GM23338 (cell line): ENCODE results near the gene TMEM60.

ENCODE experiments used
- CREB1 ChIP-seq: fragments of 250-450 bp; sonication (Bioruptor Pico); IDR thresholded peaks from 2 replicates; pipeline ENCODE4 v1.5.0; 2020; ENCODE audit warnings: low read depth, mild to moderate bottlenecking, moderate library complexity
- EZH2 ChIP-seq: fragments of 200-600 bp; sonication (generic); IDR thresholded peaks from one replicate; pipeline ENCODE4 v1.8.0; 2017; ENCODE audit warnings: antibody characterized with exemption, mild to moderate bottlenecking, low read depth; ENCODE audit not compliant: unreplicated experiment
- EZH2phosphoT487 ChIP-seq: fragments of 200-600 bp; sonication (generic); IDR thresholded peaks from one replicate; pipeline ENCODE4 v1.8.1; 2018; ENCODE audit warnings: antibody characterized with exemption; ENCODE audit not compliant: unreplicated experiment
- POLR2AphosphoS5 ChIP-seq: IDR thresholded peaks from 2 replicates; pipeline ENCODE4 v1.6.1; 2016; ENCODE audit warnings: antibody characterized with exemption, low read depth
- ZNF114 ChIP-seq: fragments of 250-450 bp; sonication (Bioruptor Pico); IDR thresholded peaks from 2 replicates; pipeline ENCODE4 v1.5.0; 2020; ENCODE audit warnings: mild to moderate bottlenecking, moderate library complexity
- TF ChIP-seq, protein P1 (sequence below), 2 experiments: fragments of 200-600 bp in 1 of 2; sonication (generic) in 1 of 2; conservative IDR thresholded peaks; 2 replicates each; pipeline versions ENCODE4 v1.5.1 to v1.6.1; 2016 to 2017; ENCODE audit warnings: antibody characterized with exemption in 2 of 2, low read depth in 2 of 2, mild to moderate bottlenecking in 2 of 2, moderate library complexity in 1 of 2
- TF ChIP-seq, protein P2 (sequence below): IDR thresholded peaks from one replicate; pipeline ENCODE4 v1.6.1; 2018; ENCODE audit warnings: antibody characterized with exemption; ENCODE audit not compliant: unreplicated experiment

DNA sequence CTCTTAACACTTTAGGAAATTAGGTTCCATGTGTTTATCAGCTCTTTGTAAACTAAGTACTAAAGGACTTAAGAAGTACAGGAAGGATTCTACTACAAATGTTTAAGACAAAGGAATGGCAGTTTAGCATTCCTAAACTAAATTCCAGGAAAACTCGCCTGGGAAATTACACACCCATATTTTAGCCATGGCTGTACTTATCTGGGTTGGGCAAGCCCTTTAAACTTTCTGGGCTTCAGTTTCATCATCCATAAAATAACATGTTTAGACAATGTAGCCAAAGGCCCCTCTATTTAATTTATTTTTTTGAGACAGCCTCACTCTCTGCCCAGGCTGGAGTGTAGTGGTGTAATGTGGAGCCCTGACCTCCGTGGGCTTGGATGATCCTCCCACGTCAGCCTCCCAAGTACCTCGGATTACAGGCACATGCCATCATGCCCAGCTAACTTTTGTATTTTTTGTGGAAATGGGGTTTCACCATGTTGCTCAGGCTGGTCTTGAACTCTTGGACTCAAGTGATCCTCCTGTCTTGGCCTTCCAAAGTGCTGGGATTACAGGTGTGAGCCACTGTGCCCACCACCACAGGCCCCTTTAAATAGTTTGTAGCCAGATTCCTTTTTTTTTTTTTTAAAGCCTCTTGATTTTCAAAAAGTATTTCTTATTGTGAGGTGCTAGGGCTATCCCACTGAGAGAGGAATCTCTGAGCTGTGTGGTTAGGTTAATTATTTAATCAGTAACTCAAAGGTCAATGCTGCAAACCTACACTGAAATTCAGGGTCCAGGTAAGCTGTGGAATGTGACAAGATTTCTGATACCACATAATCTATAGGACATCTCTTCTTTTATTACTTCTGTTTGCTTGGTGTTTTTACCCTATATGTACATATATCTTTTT, 32.1 kb downstream of the TMEM60 start:
- no peak for TF ChIP-seq CREB1 (CRISPR knock-in tag)
- TF ChIP-seq, protein P1, sequence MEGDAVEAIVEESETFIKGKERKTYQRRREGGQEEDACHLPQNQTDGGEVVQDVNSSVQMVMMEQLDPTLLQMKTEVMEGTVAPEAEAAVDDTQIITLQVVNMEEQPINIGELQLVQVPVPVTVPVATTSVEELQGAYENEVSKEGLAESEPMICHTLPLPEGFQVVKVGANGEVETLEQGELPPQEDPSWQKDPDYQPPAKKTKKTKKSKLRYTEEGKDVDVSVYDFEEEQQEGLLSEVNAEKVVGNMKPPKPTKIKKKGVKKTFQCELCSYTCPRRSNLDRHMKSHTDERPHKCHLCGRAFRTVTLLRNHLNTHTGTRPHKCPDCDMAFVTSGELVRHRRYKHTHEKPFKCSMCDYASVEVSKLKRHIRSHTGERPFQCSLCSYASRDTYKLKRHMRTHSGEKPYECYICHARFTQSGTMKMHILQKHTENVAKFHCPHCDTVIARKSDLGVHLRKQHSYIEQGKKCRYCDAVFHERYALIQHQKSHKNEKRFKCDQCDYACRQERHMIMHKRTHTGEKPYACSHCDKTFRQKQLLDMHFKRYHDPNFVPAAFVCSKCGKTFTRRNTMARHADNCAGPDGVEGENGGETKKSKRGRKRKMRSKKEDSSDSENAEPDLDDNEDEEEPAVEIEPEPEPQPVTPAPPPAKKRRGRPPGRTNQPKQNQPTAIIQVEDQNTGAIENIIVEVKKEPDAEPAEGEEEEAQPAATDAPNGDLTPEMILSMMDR (conservative IDR thresholded peaks at IDR 0.05; ENCODE audit: low read depth in 2 of 2): no peak
- TF ChIP-seq, protein P2, sequence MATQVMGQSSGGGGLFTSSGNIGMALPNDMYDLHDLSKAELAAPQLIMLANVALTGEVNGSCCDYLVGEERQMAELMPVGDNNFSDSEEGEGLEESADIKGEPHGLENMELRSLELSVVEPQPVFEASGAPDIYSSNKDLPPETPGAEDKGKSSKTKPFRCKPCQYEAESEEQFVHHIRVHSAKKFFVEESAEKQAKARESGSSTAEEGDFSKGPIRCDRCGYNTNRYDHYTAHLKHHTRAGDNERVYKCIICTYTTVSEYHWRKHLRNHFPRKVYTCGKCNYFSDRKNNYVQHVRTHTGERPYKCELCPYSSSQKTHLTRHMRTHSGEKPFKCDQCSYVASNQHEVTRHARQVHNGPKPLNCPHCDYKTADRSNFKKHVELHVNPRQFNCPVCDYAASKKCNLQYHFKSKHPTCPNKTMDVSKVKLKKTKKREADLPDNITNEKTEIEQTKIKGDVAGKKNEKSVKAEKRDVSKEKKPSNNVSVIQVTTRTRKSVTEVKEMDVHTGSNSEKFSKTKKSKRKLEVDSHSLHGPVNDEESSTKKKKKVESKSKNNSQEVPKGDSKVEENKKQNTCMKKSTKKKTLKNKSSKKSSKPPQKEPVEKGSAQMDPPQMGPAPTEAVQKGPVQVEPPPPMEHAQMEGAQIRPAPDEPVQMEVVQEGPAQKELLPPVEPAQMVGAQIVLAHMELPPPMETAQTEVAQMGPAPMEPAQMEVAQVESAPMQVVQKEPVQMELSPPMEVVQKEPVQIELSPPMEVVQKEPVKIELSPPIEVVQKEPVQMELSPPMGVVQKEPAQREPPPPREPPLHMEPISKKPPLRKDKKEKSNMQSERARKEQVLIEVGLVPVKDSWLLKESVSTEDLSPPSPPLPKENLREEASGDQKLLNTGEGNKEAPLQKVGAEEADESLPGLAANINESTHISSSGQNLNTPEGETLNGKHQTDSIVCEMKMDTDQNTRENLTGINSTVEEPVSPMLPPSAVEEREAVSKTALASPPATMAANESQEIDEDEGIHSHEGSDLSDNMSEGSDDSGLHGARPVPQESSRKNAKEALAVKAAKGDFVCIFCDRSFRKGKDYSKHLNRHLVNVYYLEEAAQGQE: no peak
- TF ChIP-seq POLR2AphosphoS5: no peak
- TF ChIP-seq EZH2: no peak
- no peak for TF ChIP-seq EZH2phosphoT487
- no peak for TF ChIP-seq ZNF114
